OCI-LY7 (cell line): ENCODE data around the gene USP4. TPM values are rescaled to one million over a fixed set of nuclear protein-coding genes. Genes with fewer than 3 reads are reported as not detected.

Source experiments
- BruUV-seq: library from RNA; stranded (reverse); fragments of 400-500 nt; replicated peaks from 2 replicates; lab custom pipeline; 2021; lab: Mats Ljungman, UMichigan
- CTCF ChIA-PET: fragments of 300-600 bp; sonication (Branson Sonifier 250); formaldehyde crosslinking; loops from one replicate; lab custom pipeline; 2022; ENCODE audit warnings: antibody characterized with exemption; ENCODE audit not compliant: unreplicated experiment; lab: Charles Lee
- POLR2A ChIA-PET: fragments of 300-600 bp; sonication (Branson Sonifier 250); formaldehyde crosslinking; loops from one replicate; lab custom pipeline; 2022; ENCODE audit warnings: antibody characterized with exemption; lab: Charles Lee
- DNase-seq: peaks from one replicate; pipeline ENCODE4 v3.0.0-alpha.2; 2015; ENCODE audit warnings: low spot score
- H2AFZ ChIP-seq: fragments of 200-600 bp; sonication (generic), shearing (Covaris generic); 2 replicates; pipeline ENCODE4 v1.6.1; 2014; ENCODE audit warnings: mild to moderate bottlenecking, antibody characterized with exemption, low read length, moderate library complexity
- H3K27ac ChIP-seq: fragments of 200-600 bp; sonication (generic); 2 replicates; pipeline ENCODE4 v1.5.1; 2014; ENCODE audit warnings: mixed run types, low read depth, mild to moderate bottlenecking, moderate library complexity, low read length, inconsistent platforms; ENCODE audit not compliant: poor library complexity, severe bottlenecking
- H3K36me3 ChIP-seq: fragments of 200-600 bp; sonication (generic); 2 replicates; pipeline ENCODE4 v1.6.1; 2014; ENCODE audit warnings: mild to moderate bottlenecking, antibody characterized with exemption, low read length, moderate library complexity, mixed read lengths; ENCODE audit not compliant: insufficient read depth
- H3K4me1 ChIP-seq: fragments of 200-600 bp; sonication (generic); 2 replicates; pipeline ENCODE4 v1.5.1; 2014; ENCODE audit warnings: mild to moderate bottlenecking, low read length; ENCODE audit not compliant: insufficient read depth, poor library complexity, severe bottlenecking
- H3K4me2 ChIP-seq: fragments of 200-600 bp; sonication (generic); 2 replicates; pipeline ENCODE4 v1.6.1; 2014; ENCODE audit warnings: mild to moderate bottlenecking, low read length
- H3K4me3 ChIP-seq: fragments of 200-600 bp; sonication (generic); 2 replicates; pipeline ENCODE4 v1.5.1; 2014; ENCODE audit warnings: mild to moderate bottlenecking, low read depth, low read length; ENCODE audit not compliant: poor library complexity, severe bottlenecking
- H3K79me2 ChIP-seq: fragments of 200-600 bp; sonication (generic); 2 replicates; pipeline ENCODE4 v1.6.1; 2016; ENCODE audit warnings: low read depth, mild to moderate bottlenecking, low read length, moderate library complexity, mixed read lengths; ENCODE audit not compliant: insufficient read depth
- H3K9me2 ChIP-seq: fragments of 200-600 bp; sonication (generic); 2 replicates; pipeline ENCODE4 v1.6.1; 2016; ENCODE audit warnings: mild to moderate bottlenecking, low read length, mixed read lengths; ENCODE audit not compliant: insufficient read depth
- H3K9me3 ChIP-seq: fragments of 200-600 bp; sonication (generic); 2 replicates; pipeline ENCODE4 v1.6.1; 2014; ENCODE audit warnings: mild to moderate bottlenecking, mixed run types, low read length, mixed read lengths
- H4K20me1 ChIP-seq: fragments of 200-600 bp; sonication (generic); 2 replicates; pipeline ENCODE4 v1.6.1; 2014; ENCODE audit warnings: mild to moderate bottlenecking, antibody characterized with exemption, low read length, moderate library complexity, mixed read lengths; ENCODE audit not compliant: insufficient read depth
- CTCF ChIP-seq: fragments of 200-600 bp; sonication (generic); conservative IDR thresholded peaks from 2 replicates; pipeline ENCODE4 v1.5.1; 2014; ENCODE audit warnings: mild to moderate bottlenecking, antibody characterized with exemption, low read length, moderate library complexity, mixed read lengths
- EZH2phosphoT487 ChIP-seq: fragments of 200-600 bp; sonication (generic); IDR thresholded peaks from 2 replicates; pipeline ENCODE4 v1.6.1; 2018; ENCODE audit warnings: low read depth, borderline replicate concordance, mild to moderate bottlenecking, mixed run types, antibody characterized with exemption, low read length, moderate library complexity, mixed read lengths
- intact Hi-C: fragments of 100-400 bp; cut with micrococcal nuclease; formaldehyde crosslinking; loops from one replicate; pipeline ENCODE4 v1.10.0; 2022; ENCODE audit not compliant: unreplicated experiment
- total RNA-seq, 2 experiments: library from RNA; depleted of rRNA in 1 of 2; stranded (reverse); fragments of >200 nt in 1 of 2; shearing (Covaris generic) in 1 of 2; gene quantifications; 2 replicates each; pipeline ENCODE4 v1.2.3, GENCODE V29; 2014 to 2022

Gene USP4
- total RNA-seq, 2 experiments from 2014 or later = 28.6 to 74.6 TPM

- no peak for DNase-seq
Observed at GRCh38 chr3:49385617-49386016, 45.8 kb upstream of the USP4 start.

GRCh38 chr3:49383387-49383786 lies 43.5 kb upstream of the USP4 start:
- BruUV-seq = no TSS peak
- Histone ChIP-seq H3K79me2 (peaks cover 99% of the 10 kb centered on the region), H2AFZ (no peak overlapping the region), H3K4me1 (peaks cover 29% of the 10 kb centered on the region), H3K36me3 (peaks cover 52% of the 10 kb centered on the region), H3K4me3 (no peak overlapping the region), H3K4me2 (no peak overlapping the region), H3K9me2 (no peaks in the 10 kb centered on the region), H3K9me3 (no peaks in the 10 kb centered on the region), H4K20me1 (peaks cover 12% of the 10 kb centered on the region; the same call in 1 of the 2 replicates), H3K27ac (no peak overlapping the region)
- DNase-seq = no peak
- TF ChIP-seq CTCF (no peak), EZH2phosphoT487 (no peak)
- intact Hi-C loops = no loop called here
- ChIA-PET CTCF (no interaction called here), POLR2A (interaction anchor here (1.0 kb wide), 1 partner anchor 10 kb away, joined by 3 read pairs; no protein-coding TSS in a partner anchor)

More at GRCh38 chr3:49385617-49386016, 45.8 kb upstream of the USP4 start:
- Histone ChIP-seq H3K9me3 (no peaks in the 10 kb centered on the region), H4K20me1 (peaks cover 12% of the 10 kb centered on the region; the same call in 1 of the 2 replicates), H2AFZ (no peak overlapping the region), H3K9me2 (no peaks in the 10 kb centered on the region), H3K4me3 (no peak overlapping the region), H3K79me2 (peaks cover 99% of the 10 kb centered on the region), H3K27ac (no peak overlapping the region), H3K4me2 (no peak overlapping the region), H3K36me3 (peaks cover 61% of the 10 kb centered on the region), H3K4me1 (peaks cover 26% of the 10 kb centered on the region)
- ChIA-PET CTCF (no interaction called here), POLR2A (interaction anchor here (0.6 kb wide), 1 partner anchor 44 kb away, joined by 3 read pairs; the partner anchor contains the start of gene NICN1)
- TF ChIP-seq CTCF = no peak
- TF ChIP-seq EZH2phosphoT487 = no peak
- intact Hi-C loops = no loop called here
- TSS peak; percentile 54 for BruUV-seq

GRCh38 chr3:49378249-49378895 lies 38.5 kb upstream of the USP4 start:
- CTCF ChIA-PET = no interaction called here

More at GRCh38 chr3:49378249-49378895, 38.5 kb upstream of the USP4 start:
- no TSS peak for BruUV-seq
- Histone ChIP-seq H3K4me1 (peaks cover 31% of the 10 kb centered on the region), H3K4me3 (no peak overlapping the region), H3K9me3 (no peaks in the 10 kb centered on the region), H2AFZ (no peak overlapping the region), H3K9me2 (no peaks in the 10 kb centered on the region), H4K20me1 (peaks cover 4% of the 10 kb centered on the region; the same call in 1 of the 2 replicates), H3K36me3 (peaks cover 62% of the 10 kb centered on the region), H3K27ac (peak overlapping the region; percentile 69), H3K79me2 (peaks cover 100% of the 10 kb centered on the region), H3K4me2 (0 out of 2 replicates have a peak overlapping the region, but pooled peaks have one; percentile 5)
- no peak for DNase-seq
- intact Hi-C loops = no loop called here
- TF ChIP-seq EZH2phosphoT487 (no peak), CTCF (no peak)
- POLR2A ChIA-PET = interaction anchor here (1.0 kb wide), 1 partner anchor 11 kb away, joined by 3 read pairs; no protein-coding TSS in a partner anchor
